HL-60/S4 treated with phorbol 12-myristate 13-acetate at 8.2 ng/mL for 4 days and 3 days (cell line): ENCODE results near the gene SPDYE6.
"Not testable (repeated sequence)": the region's sequence is repeated elsewhere in the genome, so short reads cannot be mapped to it uniquely, and the experiment has no call there.

Source experiments
- in situ Hi-C: fragments of 300-500 bp; cut with MboI; formaldehyde crosslinking; loops from 2 replicates; pipeline ENCODE4 v1.15.0; 2022; ENCODE audit warnings: low sequenced_read_pairs

The SPDYE6 gene

DNA sequence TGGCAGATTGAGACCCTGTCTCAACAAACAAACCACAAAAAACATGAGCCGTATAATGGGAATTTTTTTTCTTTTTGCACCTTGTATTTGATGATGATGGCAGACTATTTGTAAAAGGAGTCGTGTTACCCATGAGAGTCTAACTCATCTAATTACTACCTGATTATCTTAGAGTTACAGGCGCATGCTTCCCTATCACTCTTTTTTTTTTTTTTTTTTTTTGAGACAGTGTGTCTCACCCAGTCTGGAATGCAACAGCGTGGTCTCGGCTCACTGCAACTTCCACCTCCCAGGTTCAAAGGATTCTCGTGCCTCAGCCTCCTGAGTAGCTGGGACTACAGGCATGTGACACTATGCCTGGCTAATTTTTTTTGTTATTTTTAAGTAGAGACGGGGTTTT is 9.1 kb upstream of the SPDYE6 start:
- in situ Hi-C loops, result not testable (repeated sequence)

DNA sequence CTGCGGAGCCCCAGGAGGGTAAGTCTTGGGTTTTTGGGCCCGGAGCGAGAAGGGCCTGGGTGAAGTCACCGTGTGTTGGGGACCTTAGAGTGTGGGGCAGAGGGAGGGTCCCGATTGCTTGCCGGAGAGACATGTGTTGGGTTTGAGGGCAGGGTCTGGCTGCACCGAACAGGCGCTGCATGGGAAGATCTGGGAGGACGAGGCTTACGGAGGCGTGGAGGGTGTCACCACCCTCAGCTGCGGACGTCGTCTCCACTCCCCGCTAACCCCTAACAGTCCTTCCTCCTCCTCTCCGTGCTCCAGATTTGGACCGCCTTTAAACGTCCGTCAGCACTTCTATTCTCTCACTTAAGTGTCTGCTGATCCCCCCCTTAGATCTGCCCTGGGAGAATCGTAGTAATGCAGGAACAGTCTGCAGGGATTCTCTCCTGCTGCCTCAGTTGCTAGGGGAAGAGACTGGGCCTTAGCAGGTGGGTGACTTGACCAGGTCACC is 8.2 kb upstream of the SPDYE6 start:
- in situ Hi-C loops, result not testable (repeated sequence)

GRCh38 chr7:102363549-102364393 is 7.5 kb upstream of the SPDYE6 start:
- in situ Hi-C loops, result not testable (repeated sequence)

- in situ Hi-C loops, result not testable (repeated sequence)
Measured at GRCh38 chr7:102346983-102347382, 9.3 kb downstream of the SPDYE6 start.

GRCh38 chr7:102340599-102341368 is 15.5 kb downstream of the SPDYE6 start:
- in situ Hi-C loops, result not testable (repeated sequence)

GRCh38 chr7:102337420-102337819 is 18.8 kb downstream of the SPDYE6 start:
- in situ Hi-C loops, result not testable (repeated sequence)

- in situ Hi-C loops, result not testable (repeated sequence)
Measured at GRCh38 chr7:102337002-102337401, 19.2 kb downstream of the SPDYE6 start.

DNA sequence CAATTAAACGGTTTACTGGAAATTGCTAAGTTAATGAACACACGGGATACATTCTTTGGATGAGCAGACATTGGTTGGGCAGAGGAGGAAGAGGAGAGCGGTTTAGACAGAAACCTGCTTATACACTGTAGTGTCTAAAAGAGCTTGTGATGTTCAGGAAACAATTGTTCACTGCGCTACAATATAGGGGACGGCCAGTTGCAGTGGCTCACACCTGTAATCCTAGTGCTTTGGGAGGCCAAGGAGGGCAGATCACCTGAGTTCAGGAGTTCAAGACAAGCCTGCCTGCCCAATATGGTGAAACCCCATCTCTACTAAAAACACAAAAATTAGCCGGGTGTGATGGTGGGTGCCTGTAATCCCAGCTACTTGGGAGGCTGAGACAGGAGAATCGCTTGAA is 20.7 kb downstream of the SPDYE6 start:
- in situ Hi-C loops, result not testable (repeated sequence)

GRCh38 chr7:102330666-102331460 is 25.4 kb downstream of the SPDYE6 start:
- in situ Hi-C loops, result not testable (repeated sequence)

GRCh38 chr7:102329366-102329765 is 26.9 kb downstream of the SPDYE6 start:
- in situ Hi-C loops, result not testable (repeated sequence)

DNA sequence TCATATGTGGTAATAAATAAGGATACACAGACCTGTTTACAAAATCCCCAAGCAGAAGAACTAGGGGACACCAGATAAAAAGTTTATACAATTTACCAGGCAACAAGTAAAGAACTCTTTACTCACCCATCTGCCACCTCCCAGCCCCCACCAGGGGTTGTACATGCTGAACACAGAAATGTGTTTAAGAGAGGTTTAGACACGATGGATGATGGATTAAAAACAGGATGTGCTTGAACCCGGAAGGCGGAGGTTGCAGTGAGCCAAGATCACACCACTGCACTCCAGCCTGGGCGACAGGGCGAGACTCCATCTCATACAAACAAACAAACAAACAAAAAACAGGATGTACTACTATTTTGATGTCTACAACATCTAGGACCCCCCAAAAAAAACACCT is 27.4 kb downstream of the SPDYE6 start:
- in situ Hi-C loops, result not testable (repeated sequence)

DNA sequence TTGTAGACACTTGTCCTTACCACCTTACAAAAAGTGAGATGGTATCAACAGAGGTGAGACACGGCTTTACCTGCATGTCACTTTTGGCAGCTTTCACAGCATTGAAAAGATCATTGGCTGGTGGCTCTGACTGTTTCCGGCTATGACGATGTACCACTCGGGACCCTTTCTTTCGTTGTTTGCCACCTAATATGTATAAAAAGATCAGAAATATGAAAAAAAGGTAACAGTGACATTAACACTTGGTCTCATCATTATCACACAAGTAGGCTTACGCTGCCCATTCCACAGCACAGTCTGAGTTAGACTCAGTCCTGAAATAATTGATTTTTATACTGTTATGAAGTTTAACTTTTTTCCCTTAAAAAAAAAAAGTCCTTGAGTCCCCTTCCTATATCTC is 29.1 kb downstream of the SPDYE6 start:
- in situ Hi-C loops, result not testable (repeated sequence)

GRCh38 chr7:102326157-102326889 is 29.9 kb downstream of the SPDYE6 start:
- in situ Hi-C loops, result no loop called here

GRCh38 chr7:102325106-102325505 is 31.1 kb downstream of the SPDYE6 start:
- in situ Hi-C loops, result not testable (repeated sequence)

- in situ Hi-C loops, result no loop called here
Measured at GRCh38 chr7:102323914-102324195, 32.4 kb downstream of the SPDYE6 start.

DNA sequence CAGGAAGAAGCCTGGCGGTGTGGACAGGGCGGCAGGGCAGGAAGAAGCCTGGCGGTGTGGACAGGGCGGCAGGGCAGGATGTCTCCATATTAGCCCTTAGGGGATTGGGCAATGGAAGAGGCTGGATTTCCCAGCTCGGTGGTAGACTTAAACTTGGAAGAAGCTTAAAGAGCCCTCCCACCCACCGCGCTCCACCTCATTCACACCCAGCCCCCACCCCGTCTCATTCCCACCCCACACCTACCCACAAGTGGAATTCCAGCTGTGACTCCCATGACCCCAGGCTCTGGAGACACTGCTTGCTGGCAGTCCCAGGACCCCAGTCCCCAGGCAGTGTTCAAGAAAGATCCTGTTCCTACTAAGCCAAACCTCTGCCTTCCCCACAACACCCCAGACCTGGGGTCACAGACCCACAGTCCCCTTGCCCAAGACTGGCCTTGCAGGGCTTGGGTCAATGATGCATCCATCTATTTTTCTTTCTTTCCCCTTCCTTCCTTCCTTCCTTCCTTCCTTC is 34.0 kb downstream of the SPDYE6 start:
- in situ Hi-C loops, result no loop called here

- in situ Hi-C loops, result no loop called here
Measured at GRCh38 chr7:102321351-102322201, 34.7 kb downstream of the SPDYE6 start.

GRCh38 chr7:102320601-102321350 is 35.5 kb downstream of the SPDYE6 start:
- in situ Hi-C loops, result no loop called here

- in situ Hi-C loops, result no loop called here
Measured at GRCh38 chr7:102320181-102320580, 36.1 kb downstream of the SPDYE6 start.
